Panc1 (cell line): ENCODE data around the gene UNC13A.

ENCODE experiments used
- POLR2AphosphoS5 ChIP-seq: IDR thresholded peaks from 2 replicates; pipeline ENCODE4 v1.6.1; 2012; ENCODE audit warnings: mild to moderate bottlenecking, low read depth, low read length, moderate library complexity
- TCF7L2 ChIP-seq: IDR thresholded peaks from 2 replicates; pipeline ENCODE4 v1.6.1; 2011; ENCODE audit warnings: mild to moderate bottlenecking, low read depth, low read length, inconsistent platforms
- TF ChIP-seq, protein P1 (sequence below): fragments of 450-650 bp; IDR thresholded peaks from 2 replicates; pipeline ENCODE4 v1.5.1; 2017; ENCODE audit warnings: mild to moderate bottlenecking

DNA sequence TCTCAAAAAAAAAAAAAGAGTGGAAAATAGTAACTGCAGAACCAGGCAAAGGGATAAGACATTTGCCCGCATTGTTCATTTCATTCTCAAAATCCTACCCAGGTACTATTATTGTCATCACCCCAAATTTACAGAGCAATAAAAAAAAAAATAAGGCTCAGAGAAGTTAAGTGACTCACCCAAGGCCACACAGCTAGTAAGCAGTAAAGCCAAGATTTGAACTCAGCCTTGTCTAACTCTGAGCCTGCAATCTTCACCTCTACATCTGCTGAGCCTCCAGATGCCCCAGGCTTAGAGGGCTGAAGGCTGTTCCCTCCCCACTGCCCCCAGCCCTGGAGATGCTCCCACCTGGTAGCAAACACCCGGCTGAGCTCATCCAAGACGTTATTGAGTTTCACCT lies 61.0 kb downstream of the UNC13A start:
- TF ChIP-seq, protein P1, sequence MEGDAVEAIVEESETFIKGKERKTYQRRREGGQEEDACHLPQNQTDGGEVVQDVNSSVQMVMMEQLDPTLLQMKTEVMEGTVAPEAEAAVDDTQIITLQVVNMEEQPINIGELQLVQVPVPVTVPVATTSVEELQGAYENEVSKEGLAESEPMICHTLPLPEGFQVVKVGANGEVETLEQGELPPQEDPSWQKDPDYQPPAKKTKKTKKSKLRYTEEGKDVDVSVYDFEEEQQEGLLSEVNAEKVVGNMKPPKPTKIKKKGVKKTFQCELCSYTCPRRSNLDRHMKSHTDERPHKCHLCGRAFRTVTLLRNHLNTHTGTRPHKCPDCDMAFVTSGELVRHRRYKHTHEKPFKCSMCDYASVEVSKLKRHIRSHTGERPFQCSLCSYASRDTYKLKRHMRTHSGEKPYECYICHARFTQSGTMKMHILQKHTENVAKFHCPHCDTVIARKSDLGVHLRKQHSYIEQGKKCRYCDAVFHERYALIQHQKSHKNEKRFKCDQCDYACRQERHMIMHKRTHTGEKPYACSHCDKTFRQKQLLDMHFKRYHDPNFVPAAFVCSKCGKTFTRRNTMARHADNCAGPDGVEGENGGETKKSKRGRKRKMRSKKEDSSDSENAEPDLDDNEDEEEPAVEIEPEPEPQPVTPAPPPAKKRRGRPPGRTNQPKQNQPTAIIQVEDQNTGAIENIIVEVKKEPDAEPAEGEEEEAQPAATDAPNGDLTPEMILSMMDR, result no peak
- TF ChIP-seq POLR2AphosphoS5 (no peak), TCF7L2 (no peak)
